ENCODE data around the gene PAXX.

PAXX gene

DNA sequence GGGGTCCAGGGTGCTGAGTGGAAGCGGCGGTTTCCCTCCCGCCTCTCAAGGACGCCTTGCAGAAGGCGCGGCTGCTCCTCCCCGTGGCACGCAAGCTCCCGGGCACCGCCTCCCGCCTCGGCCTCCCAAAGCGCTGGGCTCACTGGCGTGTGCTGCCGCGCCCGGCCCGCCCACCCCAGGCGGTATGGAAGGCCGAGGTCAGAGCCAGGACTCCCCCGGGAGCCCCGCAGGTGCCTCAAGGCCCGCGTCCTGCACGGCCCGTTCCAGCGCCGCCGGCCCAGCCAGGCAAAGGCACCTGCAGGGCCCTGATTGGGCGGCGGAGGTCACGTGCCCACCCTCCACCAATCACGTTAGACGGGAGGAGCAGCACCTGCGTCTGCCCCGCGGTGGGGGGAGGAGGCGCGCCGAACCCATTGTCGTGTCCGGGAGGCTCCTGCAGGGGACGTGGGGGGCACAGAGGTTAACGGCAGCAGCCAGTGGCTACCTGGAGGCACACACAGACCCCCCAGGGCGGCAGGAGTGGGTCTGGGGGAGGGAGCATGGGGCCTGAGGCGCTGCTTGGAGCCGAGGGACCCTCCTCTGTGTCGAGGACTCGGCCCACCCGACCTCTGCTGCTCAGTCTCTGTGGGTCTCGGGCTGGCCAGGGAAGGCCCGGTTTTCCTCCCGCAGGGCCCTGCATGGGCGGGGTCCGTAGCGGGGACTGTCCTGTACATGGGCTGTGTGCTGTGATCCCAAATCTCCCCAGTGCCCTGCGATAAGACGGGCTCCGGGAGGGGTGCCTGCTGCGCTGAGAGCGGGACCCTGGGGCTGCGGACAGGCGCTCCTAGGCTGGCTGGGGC is 42.2 kb upstream of the PAXX start:
- peak overlapping the region; percentile 56 for H3K9ac ChIP-seq (ENCODE audit: low read depth, low read length)
- no peaks in the 10 kb centered on the region for H3K36me3 ChIP-seq (ENCODE audit: insufficient read depth, low read length)
- H3K4me1 ChIP-seq (ENCODE audit: insufficient read depth, low read length): peaks cover 2% of the 10 kb centered on the region; the same call in 1 of the 2 replicates
- H3K9me3 ChIP-seq (ENCODE audit: control insufficient read depth, insufficient read depth, low read length): no peaks in the 10 kb centered on the region

DNA sequence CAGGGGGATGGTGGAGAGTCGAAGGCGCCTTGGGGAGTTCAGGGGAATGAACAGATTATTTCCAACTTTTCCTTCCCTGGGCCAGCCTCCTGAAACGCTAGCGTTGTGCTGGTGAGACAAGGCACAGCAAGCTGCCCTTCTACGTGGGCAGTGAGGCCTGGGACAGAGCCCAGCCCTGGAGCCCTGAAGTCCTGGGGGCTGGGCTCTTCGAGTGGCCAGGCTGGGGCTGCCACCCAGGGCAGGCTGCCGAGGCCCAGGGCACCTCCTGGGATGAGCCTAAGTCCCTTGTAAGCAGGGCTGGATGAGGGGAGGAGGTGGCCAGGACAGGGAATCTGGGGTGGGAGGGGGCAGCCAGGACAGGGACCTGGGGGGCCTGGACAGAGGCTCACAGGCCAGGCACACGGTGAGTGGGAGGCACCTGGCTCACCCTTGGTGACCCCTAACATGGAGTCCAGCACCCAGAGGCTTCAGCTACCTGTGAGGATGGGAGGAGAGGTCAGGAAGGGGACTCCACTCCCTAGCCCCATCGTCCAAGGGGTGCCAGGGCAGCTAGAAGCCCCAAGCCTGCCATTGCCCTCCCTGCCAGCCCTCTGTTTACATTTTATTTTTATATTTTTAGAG is 41.5 kb upstream of the PAXX start:
- peak overlapping the region; percentile 56 for H3K9ac ChIP-seq (ENCODE audit: low read depth, low read length)
- H3K9me3 ChIP-seq (ENCODE audit: control insufficient read depth, insufficient read depth, low read length): no peaks in the 10 kb centered on the region
- H3K36me3 ChIP-seq (ENCODE audit: insufficient read depth, low read length): no peaks in the 10 kb centered on the region
- no peaks in the 10 kb centered on the region for H3K4me1 ChIP-seq (ENCODE audit: insufficient read depth, low read length)

DNA sequence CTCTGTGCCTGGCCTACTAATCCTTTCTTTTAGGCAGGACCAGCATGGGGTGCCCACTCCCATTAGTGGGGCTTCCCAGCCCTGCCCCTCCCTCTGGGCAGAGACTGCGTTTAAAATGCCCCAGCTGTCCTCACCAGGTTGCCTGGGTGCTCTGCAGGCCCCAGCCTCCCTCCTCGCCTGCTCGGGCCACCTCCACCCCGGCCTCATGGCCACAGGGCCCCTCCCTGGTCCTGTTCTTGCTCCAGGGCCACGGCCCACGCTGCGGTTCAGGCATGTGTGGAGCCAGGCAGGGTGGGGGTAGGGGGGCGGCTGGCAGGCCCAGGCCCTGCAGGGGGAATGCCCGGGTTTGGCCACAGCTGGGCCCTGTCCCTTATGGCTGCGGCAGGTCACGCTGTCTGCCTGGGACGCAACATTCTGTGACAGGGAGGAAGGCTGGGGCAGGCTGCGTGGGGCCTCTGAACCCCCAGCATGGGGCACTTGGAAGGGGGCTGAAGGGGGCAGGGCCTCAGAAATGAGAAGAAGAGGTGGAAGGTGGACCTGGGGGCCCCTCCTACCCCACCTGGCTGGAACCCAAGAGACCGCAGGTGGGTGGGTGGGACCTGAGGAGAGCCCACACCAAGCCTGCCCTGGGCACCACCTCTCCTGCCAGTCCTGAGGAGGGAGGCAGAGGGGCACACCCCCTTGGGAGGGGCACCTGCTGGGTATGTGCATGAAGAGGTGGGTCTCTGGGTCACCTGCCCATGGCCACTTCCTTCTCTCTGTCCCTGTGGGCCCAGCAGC is 40.5 kb upstream of the PAXX start, which contains the start of gene LCN12:
TSS of gene LCN12 (plus strand) at position 733 of the 780 bp plus-strand sequence. CDS start 55 bp downstream, outside the sequence.
- Histone ChIP-seq H3K9me3 (ENCODE audit: control insufficient read depth, insufficient read depth, low read length) (no peaks in the 10 kb centered on the region), H3K36me3 (ENCODE audit: insufficient read depth, low read length) (no peaks in the 10 kb centered on the region), H3K9ac (ENCODE audit: low read depth, low read length) (no peak within 1 kb of the TSS), H3K4me1 (ENCODE audit: insufficient read depth, low read length) (no peaks in the 10 kb centered on the region)

DNA sequence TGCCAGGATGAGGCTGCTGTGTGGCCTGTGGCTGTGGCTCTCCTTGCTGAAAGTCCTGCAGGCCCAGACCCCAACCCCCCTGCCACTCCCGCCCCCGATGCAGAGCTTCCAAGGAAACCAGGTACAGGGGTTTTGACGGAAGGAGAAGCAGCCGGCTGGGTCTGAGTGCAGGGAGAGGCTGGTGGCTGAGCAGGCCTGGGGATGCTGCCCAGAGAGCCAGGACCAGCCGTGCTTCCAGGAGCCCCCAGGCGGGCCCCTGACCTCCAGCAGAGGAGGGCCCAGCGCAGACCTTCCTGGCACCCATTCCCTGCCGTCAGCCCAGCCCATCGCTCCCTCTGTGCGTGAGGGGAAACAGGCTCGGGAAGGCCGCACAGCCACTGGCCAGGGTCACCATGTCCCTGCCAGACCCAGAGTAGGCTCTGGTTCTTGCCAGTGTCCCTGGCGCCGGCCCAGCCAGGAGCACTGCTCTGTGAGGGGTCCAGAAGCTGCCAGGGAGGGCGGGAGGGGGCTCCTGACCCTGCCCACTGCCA is 39.8 kb upstream of the PAXX start:
- no peaks in the 10 kb centered on the region for H3K36me3 ChIP-seq (ENCODE audit: insufficient read depth, low read length)
- no peak overlapping the region for H3K9ac ChIP-seq (ENCODE audit: low read depth, low read length)
- H3K9me3 ChIP-seq (ENCODE audit: control insufficient read depth, insufficient read depth, low read length): no peaks in the 10 kb centered on the region
- no peaks in the 10 kb centered on the region for H3K4me1 ChIP-seq (ENCODE audit: insufficient read depth, low read length)

DNA sequence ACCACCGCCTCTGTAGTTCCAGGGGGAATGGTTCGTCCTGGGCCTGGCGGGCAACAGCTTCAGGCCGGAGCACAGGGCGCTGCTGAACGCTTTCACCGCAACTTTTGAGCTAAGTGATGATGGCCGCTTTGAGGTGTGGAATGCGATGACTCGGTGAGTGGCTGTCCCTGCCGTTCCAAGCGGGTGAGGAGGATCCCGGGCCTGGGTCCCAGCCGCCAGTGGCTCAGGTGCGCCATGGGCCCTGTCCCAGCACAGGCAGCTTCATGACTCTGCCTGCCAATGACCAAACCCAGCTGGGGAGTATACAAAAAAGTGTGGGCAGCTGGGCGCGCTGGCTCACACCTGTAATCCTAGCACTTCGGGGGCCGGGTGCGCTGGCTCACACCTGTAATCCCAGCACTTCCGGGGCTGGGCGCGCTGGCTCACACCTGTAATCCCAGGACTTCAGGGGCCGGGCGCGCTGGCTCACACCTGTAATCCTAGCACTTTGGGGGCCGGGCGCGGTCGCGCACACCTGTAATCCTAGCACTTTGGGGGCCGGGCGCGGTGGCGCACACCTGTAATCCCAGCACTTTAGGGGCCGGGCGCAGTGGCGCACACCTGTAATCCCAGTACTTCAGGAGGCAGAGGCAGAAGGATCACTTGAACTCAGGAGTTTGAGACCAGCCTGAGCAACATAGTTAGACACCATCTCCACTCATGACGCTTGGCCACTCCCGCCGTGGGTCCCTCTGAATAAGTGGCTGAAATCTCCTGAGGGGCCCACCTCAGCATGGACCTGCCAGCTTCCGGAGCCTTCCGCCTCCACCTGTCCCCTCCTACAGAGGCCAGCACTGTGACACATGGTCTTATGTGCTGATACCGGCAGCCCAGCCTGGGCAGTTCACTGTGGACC is 39.1 kb upstream of the PAXX start:
- no peak overlapping the region for H3K9ac ChIP-seq (ENCODE audit: low read depth, low read length)
- H3K9me3 ChIP-seq (ENCODE audit: control insufficient read depth, insufficient read depth, low read length): no peaks in the 10 kb centered on the region
- H3K4me1 ChIP-seq (ENCODE audit: insufficient read depth, low read length): no peaks in the 10 kb centered on the region
- no peaks in the 10 kb centered on the region for H3K36me3 ChIP-seq (ENCODE audit: insufficient read depth, low read length)

DNA sequence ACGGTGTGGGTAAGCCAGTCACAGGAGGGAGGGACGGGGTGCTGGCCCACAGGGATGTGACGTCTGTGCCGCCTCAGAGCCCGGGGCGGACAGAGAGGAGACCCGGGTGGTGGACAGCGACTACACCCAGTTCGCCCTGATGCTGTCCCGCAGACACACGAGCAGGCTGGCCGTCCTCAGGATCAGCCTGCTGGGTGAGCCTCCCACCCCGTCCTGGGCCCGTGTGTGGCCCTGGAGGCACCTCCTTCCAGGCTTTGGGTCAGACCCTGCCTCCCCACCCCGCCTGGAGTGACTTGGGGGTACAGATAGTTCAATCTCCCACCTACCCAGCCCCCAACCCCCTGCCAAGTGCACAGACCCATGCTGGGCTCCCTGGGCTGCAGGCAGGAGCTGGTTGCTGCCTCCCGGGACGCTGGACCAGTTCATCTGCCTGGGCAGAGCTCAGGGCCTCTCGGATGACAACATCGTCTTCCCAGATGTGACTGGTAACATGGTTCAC is 38.4 kb upstream of the PAXX start:
- H3K9ac ChIP-seq (ENCODE audit: low read depth, low read length): no peak overlapping the region
- H3K4me1 ChIP-seq (ENCODE audit: insufficient read depth, low read length): no peaks in the 10 kb centered on the region
- H3K36me3 ChIP-seq (ENCODE audit: insufficient read depth, low read length): no peaks in the 10 kb centered on the region
- H3K9me3 ChIP-seq (ENCODE audit: control insufficient read depth, insufficient read depth, low read length): no peaks in the 10 kb centered on the region

DNA sequence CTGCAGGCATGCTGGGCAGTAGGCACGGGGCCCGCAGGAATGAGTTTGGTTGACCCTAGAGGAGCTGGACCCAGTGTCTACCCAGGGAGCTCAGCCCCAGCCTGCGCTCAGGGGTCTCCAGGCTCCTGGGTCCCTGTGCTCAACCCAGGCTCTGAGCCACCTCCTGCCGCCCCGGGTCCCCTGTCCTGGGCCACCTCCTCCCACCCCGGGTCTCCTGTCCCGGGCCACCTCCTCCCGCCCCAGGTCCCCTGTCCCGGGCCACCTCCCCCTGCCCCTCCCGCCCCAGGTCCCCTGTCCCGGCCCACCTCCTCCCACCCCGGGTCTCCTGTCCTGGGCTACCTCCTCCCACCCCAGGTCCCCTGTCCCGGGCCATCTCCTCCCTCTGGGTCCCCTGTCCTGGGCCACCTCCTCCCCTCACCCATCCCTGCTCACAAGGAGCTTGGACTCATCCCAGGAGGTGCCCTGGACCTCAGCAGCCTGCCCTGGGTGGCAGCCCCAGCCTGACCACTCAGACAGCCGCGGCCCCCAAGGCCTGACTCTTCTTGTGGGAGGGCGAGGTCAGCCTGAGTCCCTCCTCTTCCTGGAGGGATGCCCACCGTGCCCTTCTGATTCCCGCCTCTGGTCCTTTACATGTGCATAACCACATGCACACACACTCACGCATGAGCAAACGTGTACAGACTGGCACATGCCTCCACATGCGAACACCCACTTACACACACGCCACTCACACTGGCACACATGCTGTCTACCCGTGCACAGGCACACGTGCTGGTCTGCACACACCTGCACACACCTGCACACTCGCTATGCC is 37.7 kb upstream of the PAXX start:
- Histone ChIP-seq H3K9ac (ENCODE audit: low read depth, low read length) (no peak overlapping the region), H3K4me1 (ENCODE audit: insufficient read depth, low read length) (no peaks in the 10 kb centered on the region), H3K9me3 (ENCODE audit: control insufficient read depth, insufficient read depth, low read length) (no peaks in the 10 kb centered on the region)

DNA sequence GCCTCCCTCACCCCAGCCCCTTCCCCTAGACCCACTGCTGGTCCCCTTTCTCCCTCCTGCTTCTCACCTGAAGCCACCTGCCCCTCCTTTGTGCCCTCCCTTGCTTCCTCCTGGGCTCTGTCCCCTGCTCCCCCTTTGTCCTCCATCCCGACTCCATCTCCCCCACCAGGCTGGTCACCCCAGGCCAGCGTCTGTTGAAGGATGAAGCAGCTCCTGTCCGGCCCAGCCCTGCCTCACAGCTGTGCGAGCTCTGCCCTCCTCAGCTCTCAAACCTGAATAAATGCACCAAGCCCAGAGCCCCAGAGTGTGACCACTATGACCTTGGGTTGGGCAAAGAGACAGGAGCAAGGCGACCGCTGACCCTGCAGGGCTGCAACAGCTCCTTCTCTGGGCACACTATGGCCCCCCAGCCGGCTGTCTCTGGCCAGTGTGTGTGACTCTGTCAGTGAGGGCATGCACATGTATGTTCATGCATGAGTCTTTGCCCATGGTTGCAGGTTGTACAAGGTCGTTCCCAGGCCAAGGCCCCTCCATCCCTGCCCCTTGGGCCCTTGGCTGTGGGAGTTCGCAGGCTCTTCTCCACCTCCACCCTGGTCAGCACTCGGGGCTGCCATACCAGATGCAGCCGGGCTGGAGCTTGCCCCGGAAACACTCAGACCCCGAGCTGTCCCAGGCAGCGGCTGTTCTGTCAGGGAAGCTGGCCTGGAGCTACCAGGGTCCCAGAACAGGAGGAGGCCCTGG is 36.9 kb upstream of the PAXX start:
- no peaks in the 10 kb centered on the region for H3K9me3 ChIP-seq (ENCODE audit: control insufficient read depth, insufficient read depth, low read length)
- no peaks in the 10 kb centered on the region for H3K4me1 ChIP-seq (ENCODE audit: insufficient read depth, low read length)
- H3K36me3 ChIP-seq (ENCODE audit: insufficient read depth, low read length): no peaks in the 10 kb centered on the region
- H3K9ac ChIP-seq (ENCODE audit: low read depth, low read length): no peak overlapping the region

More for the DNA sequence above, 37.7 kb upstream of the PAXX start:
- no peaks in the 10 kb centered on the region for H3K36me3 ChIP-seq (ENCODE audit: insufficient read depth, low read length)

DNA sequence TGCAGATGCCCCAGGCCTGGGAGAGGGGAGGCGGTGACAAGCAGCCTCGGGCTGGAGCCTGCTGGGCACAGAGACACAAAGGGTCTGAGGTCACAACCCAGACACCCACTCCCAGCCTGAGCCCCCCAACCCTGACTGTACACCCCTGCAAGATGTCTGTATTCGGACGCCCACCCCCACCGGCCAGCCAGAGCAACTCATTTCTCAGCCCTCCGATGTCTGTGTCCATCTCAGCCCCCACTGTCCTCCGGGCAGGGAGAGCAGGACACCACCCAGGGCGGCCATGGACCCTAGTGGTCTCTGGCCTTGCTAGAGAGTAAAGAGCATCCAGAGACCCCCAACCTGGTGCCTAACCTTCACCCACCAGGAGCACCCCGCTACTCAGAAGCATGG is 36.3 kb upstream of the PAXX start:
- no peak overlapping the region for H3K9ac ChIP-seq (ENCODE audit: low read depth, low read length)
- no peaks in the 10 kb centered on the region for H3K36me3 ChIP-seq (ENCODE audit: insufficient read depth, low read length)
- H3K9me3 ChIP-seq (ENCODE audit: control insufficient read depth, insufficient read depth, low read length): no peaks in the 10 kb centered on the region
- H3K4me1 ChIP-seq (ENCODE audit: insufficient read depth, low read length): no peaks in the 10 kb centered on the region

DNA sequence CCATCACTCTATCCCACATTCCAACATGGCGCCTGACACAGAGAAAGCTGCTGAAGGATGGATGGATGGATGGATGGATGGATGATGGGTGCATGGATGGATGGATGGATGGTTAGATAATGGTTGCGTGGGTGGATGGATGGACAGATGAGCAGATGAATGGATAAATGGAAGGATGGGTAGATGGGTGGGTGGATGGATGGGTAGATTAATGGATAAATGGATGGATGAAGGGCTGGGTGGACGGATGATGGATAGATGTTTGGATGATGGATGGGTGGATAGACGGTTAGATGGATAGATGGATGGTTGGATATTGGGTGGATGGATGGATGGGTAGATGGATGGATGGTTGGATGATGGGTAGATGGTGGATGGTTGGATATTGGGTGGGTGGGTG is 35.6 kb upstream of the PAXX start:
- H3K9ac ChIP-seq (ENCODE audit: low read depth, low read length): no peak overlapping the region
- no peaks in the 10 kb centered on the region for H3K9me3 ChIP-seq (ENCODE audit: control insufficient read depth, insufficient read depth, low read length)
- H3K36me3 ChIP-seq (ENCODE audit: insufficient read depth, low read length): no peaks in the 10 kb centered on the region
- no peaks in the 10 kb centered on the region for H3K4me1 ChIP-seq (ENCODE audit: insufficient read depth, low read length)

DNA sequence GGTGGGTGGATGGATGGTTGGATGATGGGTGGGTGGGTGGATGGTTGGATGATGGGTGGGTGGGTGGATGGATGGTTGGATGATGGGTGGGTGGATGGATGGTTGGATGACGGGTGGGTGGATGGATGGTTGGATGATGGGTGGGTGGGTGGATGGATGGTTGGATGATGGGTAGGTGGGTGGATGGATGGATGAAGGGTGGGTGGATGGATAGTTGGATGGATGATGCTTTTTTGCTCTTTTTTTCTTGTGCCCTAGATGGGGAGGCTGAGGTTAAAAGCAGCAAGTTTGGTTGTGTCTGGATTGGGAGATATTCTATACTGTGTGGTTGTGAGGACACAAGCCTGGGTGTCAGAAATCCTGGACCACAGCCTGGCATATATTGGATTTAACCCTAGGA is 34.8 kb upstream of the PAXX start:
- Histone ChIP-seq H3K9me3 (ENCODE audit: control insufficient read depth, insufficient read depth, low read length) (no peaks in the 10 kb centered on the region), H3K9ac (ENCODE audit: low read depth, low read length) (no peak overlapping the region)

DNA sequence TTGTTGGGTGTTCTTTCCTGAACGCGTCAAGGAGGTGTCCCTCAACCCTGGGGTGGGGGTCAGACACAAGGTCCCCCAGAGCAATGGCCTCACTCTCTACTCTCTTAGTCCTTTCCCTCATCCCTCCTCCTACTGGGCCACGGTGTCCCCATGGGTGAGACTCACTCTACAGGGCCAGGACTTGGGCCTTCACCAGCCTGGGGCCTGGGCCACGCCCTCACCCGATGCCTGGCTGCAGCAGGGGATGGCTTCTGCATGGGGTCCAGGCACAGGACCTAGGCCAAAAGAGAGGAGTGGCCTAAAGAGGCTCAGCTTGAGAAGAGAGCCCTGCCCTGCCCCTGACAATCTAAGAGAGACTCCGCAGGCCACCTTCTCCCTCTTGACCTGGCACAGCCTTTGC is 34.3 kb upstream of the PAXX start:
- H3K9ac ChIP-seq (ENCODE audit: low read depth, low read length): no peak overlapping the region
- H3K36me3 ChIP-seq (ENCODE audit: insufficient read depth, low read length): no peaks in the 10 kb centered on the region
- H3K4me1 ChIP-seq (ENCODE audit: insufficient read depth, low read length): no peaks in the 10 kb centered on the region
- H3K9me3 ChIP-seq (ENCODE audit: control insufficient read depth, insufficient read depth, low read length): no peaks in the 10 kb centered on the region

More for the DNA sequence above, 34.8 kb upstream of the PAXX start:
- no peaks in the 10 kb centered on the region for H3K4me1 ChIP-seq (ENCODE audit: insufficient read depth, low read length)
- H3K36me3 ChIP-seq (ENCODE audit: insufficient read depth, low read length): no peaks in the 10 kb centered on the region

Data from ES-I3 (cell line).